GM12878 (cell line): ENCODE measurements around the gene TMEM121B. TPM values are rescaled to one million over a fixed set of nuclear protein-coding genes. Genes with fewer than 3 reads are reported as not detected.

Experiments used
- ATAC-seq: fragments of 200-7000 bp; cut with Tn5 transposase; 3 replicates; pipeline ENCODE4 v1.9.1; 2020; ENCODE audit warnings: mild to moderate bottlenecking, moderate library complexity
- BruUV-seq: library from RNA; stranded (reverse); fragments of 400-500 nt; replicated peaks from 2 replicates; lab custom pipeline; 2021; lab: Mats Ljungman, UMichigan
- CTCF ChIA-PET: fragments of 300-600 bp; sonication (Branson Sonifier 250); formaldehyde crosslinking; extraction: SDS; loops from one replicate; lab custom pipeline; 2021; ENCODE audit warnings: inconsistent platforms; lab: Yijun Ruan, JAX
- POLR2A ChIA-PET: fragments of 350-600 bp; formaldehyde crosslinking; extraction: SDS; loops from one replicate; lab custom pipeline; 2021; ENCODE audit warnings: inconsistent platforms; lab: Charles Lee
- RAD21 ChIA-PET: fragments of 300-600 bp; sonication (Branson Sonifier 250); formaldehyde crosslinking; loops from one replicate; lab custom pipeline; 2023; ENCODE audit warnings: antibody characterized with exemption; ENCODE audit not compliant: unreplicated experiment; lab: Charles Lee
- SMC1A ChIA-PET: fragments of 300-600 bp; sonication (Branson Sonifier 250); formaldehyde crosslinking; loops from one replicate; lab custom pipeline; 2023; ENCODE audit not compliant: unreplicated experiment, uncharacterized antibody; lab: Charles Lee
- DNase-seq: peaks from one replicate; pipeline ENCODE4 v3.0.0-alpha.2; 2011; ENCODE audit warnings: low read depth, low spot score
- FAIRE-seq: peaks from 3 replicates; lab custom pipeline; 2011; peaks lifted over from hg19 to GRCh38; lab: Jason Lieb, UNC
- H2AFZ ChIP-seq: 2 replicates; pipeline ENCODE4 v1.6.0; 2011; ENCODE audit warnings: low read depth, low read length, control low read depth; ENCODE audit not compliant: control insufficient read depth
- H3K27ac ChIP-seq: 2 replicates; pipeline ENCODE4 v1.5.1; 2011; ENCODE audit warnings: control low read depth; ENCODE audit not compliant: control insufficient read depth, insufficient read depth
- H3K27me3 ChIP-seq, 2 experiments: replicated peaks in 1 of 2; 2 replicates each; pipeline versions ENCODE4 v1.6.0 to v1.6.1; 2011; ENCODE audit warnings: low read length in 1 of 2; ENCODE audit not compliant: control insufficient read depth in 2 of 2, insufficient read depth in 2 of 2
- H3K36me3 ChIP-seq, 2 experiments: 2 replicates each; pipeline ENCODE4 v1.5.1; 2011; ENCODE audit warnings: low read length in 1 of 2; ENCODE audit not compliant: control insufficient read depth in 2 of 2, insufficient read depth in 2 of 2
- H3K4me1 ChIP-seq: 2 replicates; pipeline ENCODE4 v1.6.1; 2011; ENCODE audit warnings: mild to moderate bottlenecking, low read length, moderate library complexity, mixed read lengths; ENCODE audit not compliant: control insufficient read depth, insufficient read depth
- H3K4me2 ChIP-seq: 2 replicates; pipeline ENCODE4 v1.6.0; 2011; ENCODE audit warnings: control low read depth; ENCODE audit not compliant: control insufficient read depth, insufficient read depth
- H3K4me3 ChIP-seq: fragments of 200-600 bp; sonication (generic); 2 replicates; pipeline ENCODE4 v1.5.1; 2016
- H3K79me2 ChIP-seq: 2 replicates; pipeline ENCODE4 v1.6.0; 2011; ENCODE audit warnings: low read length; ENCODE audit not compliant: control insufficient read depth, insufficient read depth
- H3K9ac ChIP-seq: 2 replicates; pipeline ENCODE4 v1.8.0; 2011; ENCODE audit warnings: low read length, control low read depth, mixed read lengths; ENCODE audit not compliant: control insufficient read depth, insufficient read depth
- H3K9me3 ChIP-seq: replicated peaks from 3 replicates; pipeline ENCODE4 v1.5.1; 2011; ENCODE audit warnings: mild to moderate bottlenecking, low read length; ENCODE audit not compliant: control insufficient read depth, insufficient read depth
- H4K20me1 ChIP-seq: 2 replicates; pipeline ENCODE4 v1.6.0; 2011; ENCODE audit not compliant: control insufficient read depth, insufficient read depth
- ATF2 ChIP-seq: IDR thresholded peaks from 2 replicates; pipeline ENCODE4 v1.6.1; 2012; ENCODE audit warnings: low read length, inconsistent platforms
- BACH1 ChIP-seq: fragments of 450-650 bp; IDR thresholded peaks from 2 replicates; pipeline ENCODE4 v1.6.1; 2017; ENCODE audit warnings: mild to moderate bottlenecking, borderline replicate concordance
- CHD2 ChIP-seq: IDR thresholded peaks from 2 replicates; pipeline ENCODE4 v1.6.1; 2011; ENCODE audit warnings: low read depth, low read length, improper control_type of control experiment, borderline replicate concordance
- ESRRA ChIP-seq: IDR thresholded peaks from 2 replicates; pipeline ENCODE4 v1.6.1; 2012; ENCODE audit warnings: mild to moderate bottlenecking, low read length, improper control_type of control experiment
- FOXK2 ChIP-seq: fragments of 450-650 bp; IDR thresholded peaks from 2 replicates; pipeline ENCODE4 v1.6.1; 2017; ENCODE audit warnings: mild to moderate bottlenecking, moderate library complexity
- NFYA ChIP-seq: IDR thresholded peaks from 2 replicates; pipeline ENCODE4 v1.6.1; 2011; ENCODE audit warnings: low read depth, mild to moderate bottlenecking, low read length, improper control_type of control experiment, borderline replicate concordance
- NR2F1 ChIP-seq: fragments of 450-650 bp; conservative IDR thresholded peaks from 2 replicates; pipeline ENCODE4 v1.6.1; 2017; ENCODE audit warnings: mild to moderate bottlenecking
- NRF1 ChIP-seq: conservative IDR thresholded peaks from 2 replicates; pipeline ENCODE4 v1.6.1; 2011; ENCODE audit warnings: mild to moderate bottlenecking, low read depth, low read length, improper control_type of control experiment
- POU2F2 ChIP-seq: IDR thresholded peaks from 3 replicates; pipeline ENCODE4 v1.6.1; 2011; ENCODE audit warnings: low read depth, mild to moderate bottlenecking, low read length, borderline replicate concordance
- RB1 ChIP-seq: fragments of 450-650 bp; formaldehyde crosslinking; IDR thresholded peaks from 2 replicates; pipeline ENCODE4 v1.6.1; 2017; ENCODE audit warnings: mild to moderate bottlenecking, borderline replicate concordance
- SMARCA5 ChIP-seq: fragments of 450-650 bp; IDR thresholded peaks from 2 replicates; pipeline ENCODE4 v1.6.1; 2017; ENCODE audit warnings: mild to moderate bottlenecking
- SMC3 ChIP-seq: IDR thresholded peaks from 2 replicates; pipeline ENCODE4 v1.6.1; 2011; ENCODE audit warnings: low read length, improper control_type of control experiment, borderline replicate concordance
- STAT1 ChIP-seq: fragments of 450-650 bp; conservative IDR thresholded peaks from 2 replicates; pipeline ENCODE4 v1.6.1; 2014; ENCODE audit warnings: antibody characterized with exemption, mild to moderate bottlenecking
- TCF3 ChIP-seq: IDR thresholded peaks from 2 replicates; pipeline ENCODE4 v1.6.1; 2012; ENCODE audit warnings: low read depth, mild to moderate bottlenecking, low read length, borderline replicate concordance; ENCODE audit not compliant: insufficient read depth
- WRNIP1 ChIP-seq: IDR thresholded peaks from 2 replicates; pipeline ENCODE4 v1.6.1; 2011; ENCODE audit warnings: low read depth, low read length, improper control_type of control experiment, borderline replicate concordance
- WGBS: methylation state at CpG from one replicate; pipeline ENCODE4 v1.1.6; 2016; ENCODE audit warnings: low lambda C conversion rate; ENCODE audit not compliant: insufficient replicate concordance, insufficient coverage; ENCODE audit errors: missing lambda C conversion rate; 5-methylcytosine and 5-hydroxymethylcytosine counted together
- in situ Hi-C: fragments of 300-500 bp; cut with MboI; formaldehyde crosslinking; loops from 9 replicates; pipeline ENCODE4 v1.14.3; 2018; ENCODE audit warnings: mixed read lengths
- intact Hi-C: fragments of 100-400 bp; cut with micrococcal nuclease; formaldehyde crosslinking; loops from one replicate; pipeline ENCODE4 v1.14.2; 2022; ENCODE audit not compliant: unreplicated experiment
- polyA plus RNA-seq, 11 experiments: library from polyadenylated mRNA; depleted of rRNA in 4 of 11; unstranded in 6 of 11; stranded (reverse) in 5 of 11; fragments of >200 nt; fragmentation: Nextera tagmentation in 4 of 11; fragmentation: Illumina TruSeq in 1 of 11; extraction: Ambion mirVana in 4 of 11; extraction: Trizol in 1 of 11; gene quantifications; 1 replicate in 1 of 11; 2 replicates in 10 of 11; pipeline versions ENCODE4 v1.2.1 to v1.2.3, GENCODE V29; 2011 to 2016; ENCODE audit warnings: inconsistent platforms in 2 of 11, missing spikeins in 2 of 11, low read depth in 1 of 11
- total RNA-seq, 4 experiments: library from RNA; depleted of rRNA in 3 of 4; stranded (reverse); fragments of >200 nt in 3 of 4; fragmentation: Illumina TruSeq in 1 of 4; extraction: Trizol in 1 of 4; gene quantifications; 2 replicates each; pipeline versions ENCODE4 v1.2.1 to v1.2.3, GENCODE V29; 2013 to 2021

The TMEM121B gene
- total and polyA plus RNA-seq, 10 of the 15 experiments (the other 5 are each of a cell fraction or from before 2014, with no cell fraction given): 0.02 to 0.10 (median 0.06) TPM; not detected in 5

GRCh38 chr22:17101475-17102296 is 19.5 kb downstream of the TMEM121B start:
- in situ Hi-C loops (no loop called here), intact Hi-C loops (no loop called here)
- FAIRE-seq (no peak), ATAC-seq (no peak), DNase-seq (no peak)
- no TSS peak for BruUV-seq
- Histone ChIP-seq H3K9me3 (no peaks in the 10 kb centered on the region), H4K20me1 (no peaks in the 10 kb centered on the region), H3K79me2 (no peaks in the 10 kb centered on the region), H3K36me3 (peaks cover 19 to 29% of the 10 kb centered on the region in 2 experiments), H3K27ac (no peak overlapping the region), H3K27me3 (no peaks in the 10 kb centered on the region), H3K4me3 (no peak overlapping the region), H3K9ac (no peak overlapping the region), H2AFZ (no peak overlapping the region), H3K4me2 (no peak overlapping the region), H3K4me1 (peaks cover 19% of the 10 kb centered on the region)
- ChIA-PET POLR2A (no interaction called here), RAD21 (no interaction called here), CTCF (interaction anchor here (1.1 kb wide), 1 partner anchor 40 kb away, joined by 4 read pairs; no protein-coding TSS in a partner anchor), SMC1A (no interaction called here)
- WGBS: 87% methylated on average over 14 of the region's 14 CpGs
- TF ChIP-seq SMC3 (no peak), NR2F1 (no peak), RB1 (no peak), ESRRA (no peak), ATF2 (no peak), WRNIP1 (no peak), TCF3 (no peak), CHD2 (no peak), FOXK2 (no peak), NFYA (no peak), POU2F2 (no peak), BACH1 (no peak), SMARCA5 (no peak), NRF1 (no peak), STAT1 (no peak)
